Neuronal stem cell (in vitro differentiated cells): Measurements from ENCODE around the gene TRPM2.

Source experiments
- DNase-seq: peaks from one replicate; pipeline ENCODE4 v3.0.0-alpha.2; 2013; ENCODE audit warnings: low spot score
- H2AFZ ChIP-seq: one replicate; pipeline ENCODE4 v1.6.1; 2013; ENCODE audit warnings: mild to moderate bottlenecking, low read length, inconsistent platforms
- H2AK5ac ChIP-seq: 2 replicates; pipeline ENCODE4 v1.6.1; 2013; ENCODE audit warnings: low read depth, mild to moderate bottlenecking, inconsistent platforms, low read length, moderate library complexity, mixed read lengths
- H2BK120ac ChIP-seq: 2 replicates; pipeline ENCODE4 v1.6.1; 2013; ENCODE audit warnings: low read depth, mild to moderate bottlenecking, inconsistent platforms, low read length, moderate library complexity, mixed read lengths
- H2BK12ac ChIP-seq: one replicate; pipeline ENCODE4 v1.6.1; 2013; ENCODE audit warnings: low read length, inconsistent platforms
- H2BK15ac ChIP-seq: 2 replicates; pipeline ENCODE4 v1.6.1; 2013; ENCODE audit warnings: mild to moderate bottlenecking, low read length, inconsistent platforms, mixed read lengths
- H2BK5ac ChIP-seq: one replicate; pipeline ENCODE4 v1.6.1; 2013; ENCODE audit warnings: inconsistent platforms, mild to moderate bottlenecking, low read length, moderate library complexity
- H3K14ac ChIP-seq: one replicate; pipeline ENCODE4 v1.6.1; 2013; ENCODE audit warnings: low read length, inconsistent platforms
- H3K18ac ChIP-seq: 2 replicates; pipeline ENCODE4 v1.6.1; 2013; ENCODE audit warnings: low read length, inconsistent platforms
- H3K23ac ChIP-seq: 2 replicates; pipeline ENCODE4 v1.6.1; 2013; ENCODE audit warnings: low read depth, mild to moderate bottlenecking, mixed read lengths, low read length, inconsistent platforms; ENCODE audit not compliant: poor library complexity
- H3K27ac ChIP-seq: replicated peaks from 3 replicates; pipeline ENCODE4 v1.5.1; 2013; ENCODE audit warnings: low read length, inconsistent platforms
- H3K27me3 ChIP-seq, 3 experiments: 2 replicates each; pipeline ENCODE4 v1.6.1; 2013; ENCODE audit warnings: low read length in 3 of 3, mild to moderate bottlenecking in 2 of 3, inconsistent platforms in 1 of 3, low read depth in 1 of 3, mixed read lengths in 1 of 3, moderate library complexity in 1 of 3; ENCODE audit not compliant: control insufficient read depth in 3 of 3, insufficient read depth in 3 of 3
- H3K36me3 ChIP-seq, 2 donors: replicated peaks in 1 of 2; 2 replicates each; pipeline ENCODE4 v1.6.1; 2013; ENCODE audit warnings: low read length in 2 of 2; ENCODE audit not compliant: control insufficient read depth in 2 of 2, insufficient read depth in 2 of 2
- H3K4ac ChIP-seq: 2 replicates; pipeline ENCODE4 v1.6.1; 2013; ENCODE audit warnings: inconsistent platforms, mild to moderate bottlenecking, low read length, moderate library complexity
- H3K4me1 ChIP-seq, 2 donors: 1 replicate in 1 of 2; 2 replicates in 1 of 2; pipeline ENCODE4 v1.6.1; 2013; ENCODE audit warnings: low read length in 2 of 2, low read depth in 1 of 2; ENCODE audit not compliant: control insufficient read depth in 2 of 2, insufficient read depth in 1 of 2
- H3K4me2 ChIP-seq: one replicate; pipeline ENCODE4 v1.6.1; 2013; ENCODE audit warnings: mild to moderate bottlenecking, low read length, inconsistent platforms; ENCODE audit not compliant: insufficient read depth, poor library complexity, severe bottlenecking
- H3K4me3 ChIP-seq, 2 donors: 2 replicates each; pipeline ENCODE4 v1.5.1; 2013; ENCODE audit warnings: low read length in 2 of 2, mild to moderate bottlenecking in 2 of 2, inconsistent platforms in 1 of 2, moderate library complexity in 1 of 2
- H3K79me1 ChIP-seq: one replicate; pipeline ENCODE4 v1.6.1; 2013; ENCODE audit warnings: low read depth, mild to moderate bottlenecking, inconsistent platforms, low read length, moderate library complexity
- H3K9ac ChIP-seq: one replicate; pipeline ENCODE4 v1.6.1; 2013; ENCODE audit warnings: mild to moderate bottlenecking, low read depth, low read length, inconsistent platforms; ENCODE audit not compliant: poor library complexity
- H3K9me3 ChIP-seq, 2 donors: replicated peaks in 1 of 2; 2 replicates each; pipeline versions ENCODE3 to v1.6.1; 2013; ENCODE audit warnings: low read length in 2 of 2, mild to moderate bottlenecking in 2 of 2, inconsistent platforms in 1 of 2, low read depth in 1 of 2, mixed read lengths in 1 of 2, moderate library complexity in 1 of 2; ENCODE audit not compliant: control insufficient read depth in 2 of 2, insufficient read depth in 1 of 2
- H4K8ac ChIP-seq: one replicate; pipeline ENCODE4 v1.6.1; 2013; ENCODE audit warnings: low read depth, mild to moderate bottlenecking, inconsistent platforms, low read length, moderate library complexity
- H4K91ac ChIP-seq: one replicate; pipeline ENCODE4 v1.6.1; 2013; ENCODE audit warnings: low read length, low read depth, mild to moderate bottlenecking, inconsistent platforms; ENCODE audit not compliant: poor library complexity
- WGBS, 2 donors: extraction: QIAGEN DNeasy Blood & Tissue Kit; methylation state at CpG; one replicate each; pipeline ENCODE4 v1.1.7; 2013; ENCODE audit warnings: missing lambda C conversion rate in 2 of 2, mixed read lengths in 1 of 2; ENCODE audit not compliant: insufficient read length in 2 of 2, insufficient replicate concordance in 1 of 2; ENCODE audit errors: extremely low coverage in 2 of 2; 5-methylcytosine and 5-hydroxymethylcytosine counted together

The TRPM2 gene

GRCh38 chr21:44401386-44402160, 48.2 kb downstream of the TRPM2 start:
- Histone ChIP-seq H2AFZ (no peak overlapping the region), H3K27me3 (peaks cover 0 to 18% (median 3%) of the 10 kb centered on the region in 3 experiments), H3K27ac (no peak overlapping the region), H3K18ac (peak overlapping the region; percentile 57), H4K91ac (no peak overlapping the region), H2BK15ac (no peak overlapping the region), H3K9ac (no peak overlapping the region), H3K4me2 (no peak overlapping the region), H2BK12ac (peak overlapping the region; percentile 58), H2BK5ac (no peak overlapping the region), H3K4me1 (peaks cover 0 to 2% of the 10 kb centered on the region in 2 donors), H4K8ac (peak overlapping the region; percentile 43), H2BK120ac (peak overlapping the region; percentile 81), H3K36me3 (peaks cover 0 to 3% of the 10 kb centered on the region in 2 donors), H3K4me3 (no peak overlapping the region), H3K23ac (no peak overlapping the region), H3K9me3 (peaks cover 0 to 16% of the 10 kb centered on the region in 2 donors), H3K4ac (no peak overlapping the region), H3K14ac (no peak overlapping the region), H2AK5ac (peak overlapping the region; percentile 84), H3K79me1 (peaks cover 2% of the 10 kb centered on the region)
- DNase-seq = no peak
- no CpG with 5 or more reads among the region's 32 CpGs for WGBS, 2 donors

- DNase-seq = no peak
- no peak overlapping the region for H4K91ac ChIP-seq
- peaks cover 0 to 18% (median 3%) of the 10 kb centered on the region in 3 experiments for H3K27me3 ChIP-seq
- no peak overlapping the region for H2AFZ ChIP-seq
- no peak overlapping the region for H3K4me3 ChIP-seq
- no peak overlapping the region for H2BK120ac ChIP-seq
- H3K27ac ChIP-seq = no peak overlapping the region
- no peak overlapping the region for H2BK15ac ChIP-seq
- H2BK5ac ChIP-seq = peak overlapping the region; percentile 24
- no peak overlapping the region for H2BK12ac ChIP-seq
- peak overlapping the region; percentile 57 for H3K18ac ChIP-seq
- no peak overlapping the region for H3K4ac ChIP-seq
- no peak overlapping the region for H4K8ac ChIP-seq
- peak overlapping the region; percentile 84 for H2AK5ac ChIP-seq
- H3K36me3 ChIP-seq = peaks cover 0 to 3% of the 10 kb centered on the region in 2 donors
- peak overlapping the region; percentile 44 for H3K9ac ChIP-seq
- H3K23ac ChIP-seq = no peak overlapping the region
- H3K14ac ChIP-seq = peak overlapping the region; percentile 63
- H3K9me3 ChIP-seq = peaks cover 0 to 16% of the 10 kb centered on the region in 2 donors
- H3K4me1 ChIP-seq = peaks cover 0 to 2% of the 10 kb centered on the region in 2 donors
- no peak overlapping the region for H3K4me2 ChIP-seq
- peaks cover 2% of the 10 kb centered on the region for H3K79me1 ChIP-seq
- WGBS, 2 donors = no CpG with 5 or more reads among the region's 17 CpGs
Measured at GRCh38 chr21:44402323-44403105, 49.1 kb downstream of the TRPM2 start.

- no peak overlapping the region for H3K4me2 ChIP-seq
- H3K4me3 ChIP-seq = peak overlapping the region in 1 of 2 donors; percentile 74
- H3K36me3 ChIP-seq = peaks cover 0 to 3% of the 10 kb centered on the region in 2 donors
- H2AK5ac ChIP-seq = peak overlapping the region; percentile 84
- H4K91ac ChIP-seq = no peak overlapping the region
- WGBS, 2 donors = no CpG with 5 or more reads among the region's 3 CpGs
- no peak overlapping the region for H2BK12ac ChIP-seq
- H3K18ac ChIP-seq = peak overlapping the region; percentile 15
- no peak overlapping the region for H3K27ac ChIP-seq
- peaks cover 2% of the 10 kb centered on the region for H3K79me1 ChIP-seq
- DNase-seq = no peak
- H3K27me3 ChIP-seq = peaks cover 0 to 17% (median 3%) of the 10 kb centered on the region in 3 experiments
- H2AFZ ChIP-seq = no peak overlapping the region
- no peak overlapping the region for H2BK120ac ChIP-seq
- H3K4me1 ChIP-seq = peaks cover 0 to 2% of the 10 kb centered on the region in 2 donors
- peaks cover 0 to 14% of the 10 kb centered on the region in 2 donors for H3K9me3 ChIP-seq
- H2BK15ac ChIP-seq = no peak overlapping the region
- H3K9ac ChIP-seq = no peak overlapping the region
- H2BK5ac ChIP-seq = no peak overlapping the region
- H3K4ac ChIP-seq = no peak overlapping the region
- no peak overlapping the region for H4K8ac ChIP-seq
- peak overlapping the region; percentile 15 for H3K23ac ChIP-seq
- peak overlapping the region; percentile 63 for H3K14ac ChIP-seq
Measured at GRCh38 chr21:44403106-44404020, 49.9 kb downstream of the TRPM2 start.
